Activated T-cell treated with anti-CD3 and anti-CD28 coated beads, Interleukin-2, amount 50 U/mL, for 72 hours (primary cell): Measurements from ENCODE around the gene TEX54. TPM values are rescaled to one million over a fixed set of nuclear protein-coding genes. Genes with fewer than 3 reads are reported as not detected.

Experiments used
- ATAC-seq, 2 donors: fragments of 150-1000 bp; cut with Tn5 transposase; replicated peaks in 1 of 2; 2 replicates each; pipeline ENCODE4 v1.10.0; 2021; ENCODE audit warnings: moderate library complexity in 2 of 2, mild to moderate bottlenecking in 1 of 2
- DNase-seq, 2 donors: peaks; one replicate each; pipeline ENCODE4 v3.0.0; 2021 to 2022; ENCODE audit warnings: mixed read lengths in 1 of 2
- H3K27ac Mint-ChIP-seq: one replicate; pipeline ENCODE4 v1.8.0; 2022; ENCODE audit warnings: mild to moderate bottlenecking, moderate library complexity, mixed read lengths
- H3K27me3 Mint-ChIP-seq: one replicate; pipeline ENCODE4 v1.8.0; 2022; ENCODE audit warnings: low read depth, mixed read lengths
- H3K36me3 Mint-ChIP-seq, 2 donors: one replicate each; pipeline ENCODE4 v1.8.0; 2022; ENCODE audit warnings: mixed read lengths in 2 of 2, mild to moderate bottlenecking in 1 of 2; ENCODE audit not compliant: insufficient read depth in 2 of 2
- H3K4me1 Mint-ChIP-seq: one replicate; pipeline ENCODE4 v1.8.0; 2022; ENCODE audit warnings: low read depth, mixed read lengths
- H3K4me3 Mint-ChIP-seq, 2 donors: one replicate each; pipeline ENCODE4 v1.8.0; 2022; ENCODE audit warnings: mild to moderate bottlenecking in 2 of 2, mixed read lengths in 2 of 2, moderate library complexity in 2 of 2
- H3K9me3 Mint-ChIP-seq, 2 donors: one replicate each; pipeline ENCODE4 v1.8.0; 2022; ENCODE audit warnings: mixed read lengths in 2 of 2
- total RNA-seq, 2 donors: library from RNA; stranded (reverse); gene quantifications; one replicate each; pipeline ENCODE4 v1.2.3, GENCODE V29; 2022

TEX54 gene
- total RNA-seq, 2 donors from 2014 or later = 0.77 to 1.5 TPM

DNA sequence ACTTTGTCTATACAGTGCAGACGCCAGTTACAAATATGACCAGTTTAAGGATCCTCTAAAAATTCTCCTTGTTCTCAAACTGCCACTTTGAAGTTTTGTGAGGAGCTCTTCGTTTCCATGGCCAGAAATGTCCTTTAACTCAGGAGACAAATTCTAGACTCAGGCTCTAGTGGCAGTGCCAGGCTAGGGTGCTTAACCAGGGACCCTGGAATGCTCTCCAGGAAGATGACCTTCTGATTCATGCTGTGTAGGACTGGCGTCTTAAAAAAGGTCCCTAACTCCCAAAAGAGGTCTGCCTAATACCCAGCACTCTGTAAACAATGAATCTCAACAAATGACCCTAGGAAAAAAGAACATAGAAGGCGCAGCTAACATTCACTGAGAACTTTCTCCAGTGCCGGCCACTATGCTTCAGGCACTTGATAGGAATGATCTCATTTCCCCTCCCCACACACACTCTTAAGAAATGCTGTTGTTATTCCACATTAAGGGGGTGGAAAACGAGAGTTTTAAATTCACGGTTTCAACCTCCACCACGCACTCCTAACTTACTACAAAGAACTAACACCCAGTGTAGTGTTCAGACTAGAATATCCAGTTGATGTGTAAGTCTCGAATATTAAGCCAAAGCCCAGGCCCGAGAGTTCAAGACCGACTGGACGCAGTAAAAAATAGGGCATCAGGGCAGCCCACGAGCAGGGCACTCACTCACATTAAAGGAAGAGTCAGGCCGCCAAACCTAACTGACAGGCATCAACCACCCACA is 28.1 kb downstream of the TEX54 start:
- Mint-ChIP-seq H3K27ac (peak overlapping the region; percentile 98), H3K9me3 (no peaks in the 10 kb centered on the region), H3K27me3 (no peaks in the 10 kb centered on the region), H3K4me1 (peaks cover 50% of the 10 kb centered on the region), H3K4me3 (peak overlapping the region; percentile 91 to 95), H3K36me3 (peaks cover 34 to 41% of the 10 kb centered on the region in 2 donors)
- DNase-seq (peak in 1 of 2 donors; percentile 25), ATAC-seq (peak in 1 of 2 donors; percentile 10)

DNA sequence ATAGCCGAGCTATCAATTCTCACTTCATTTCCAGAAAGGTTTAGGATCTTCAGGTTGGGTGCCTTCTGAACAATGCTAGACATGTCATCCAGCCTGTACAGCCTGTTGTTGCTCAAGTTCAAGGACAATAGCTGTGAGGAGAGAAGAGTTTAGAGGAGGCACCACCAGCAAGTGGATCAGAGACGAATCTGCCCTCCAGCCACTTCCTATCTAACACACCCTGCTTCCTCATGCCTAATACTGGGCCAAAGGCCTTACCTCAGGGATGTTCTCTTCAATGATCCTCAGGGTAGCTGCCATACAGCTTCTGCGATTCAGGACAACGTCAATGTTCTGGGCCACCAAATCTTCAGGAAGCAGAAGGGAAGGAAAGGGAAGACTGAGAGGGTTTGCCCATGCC is 31.6 kb downstream of the TEX54 start:
- DNase-seq = no peak
- Mint-ChIP-seq H3K36me3 (peaks cover 48 to 52% of the 10 kb centered on the region in 2 donors), H3K4me1 (peaks cover 43% of the 10 kb centered on the region), H3K27me3 (no peaks in the 10 kb centered on the region), H3K27ac (peak overlapping the region; percentile 73), H3K4me3 (no peak overlapping the region), H3K9me3 (no peaks in the 10 kb centered on the region)
- ATAC-seq = no peak

DNA sequence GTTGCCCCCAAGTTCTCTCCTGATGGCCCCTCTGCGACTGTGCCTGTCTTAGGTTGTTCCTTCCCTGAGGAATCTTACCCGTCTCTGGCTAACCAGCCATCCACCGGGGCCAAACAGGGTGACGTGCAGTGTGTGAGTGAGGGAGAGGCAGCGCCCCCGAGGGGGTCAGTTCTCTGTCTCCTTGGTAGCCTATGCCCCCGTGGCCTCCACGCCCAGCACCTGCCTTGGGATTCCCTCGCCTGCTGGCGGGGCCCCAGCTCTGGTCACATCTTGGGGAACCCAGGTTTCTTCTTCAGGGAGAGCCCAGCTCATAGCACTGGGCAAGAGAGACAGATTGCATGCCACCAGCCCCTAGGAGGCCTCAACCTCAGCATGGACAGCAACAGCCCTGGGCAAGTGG is 33.2 kb downstream of the TEX54 start:
- no peaks in the 10 kb centered on the region for H3K27me3 Mint-ChIP-seq
- no peaks in the 10 kb centered on the region for H3K9me3 Mint-ChIP-seq
- H3K4me1 Mint-ChIP-seq = peaks cover 38% of the 10 kb centered on the region
- peaks cover 44 to 61% of the 10 kb centered on the region in 2 donors for H3K36me3 Mint-ChIP-seq
- ATAC-seq = peak; percentile 5 to 12
- peak overlapping the region; percentile 83 for H3K27ac Mint-ChIP-seq
- no peak overlapping the region for H3K4me3 Mint-ChIP-seq
- DNase-seq = no peak

DNA sequence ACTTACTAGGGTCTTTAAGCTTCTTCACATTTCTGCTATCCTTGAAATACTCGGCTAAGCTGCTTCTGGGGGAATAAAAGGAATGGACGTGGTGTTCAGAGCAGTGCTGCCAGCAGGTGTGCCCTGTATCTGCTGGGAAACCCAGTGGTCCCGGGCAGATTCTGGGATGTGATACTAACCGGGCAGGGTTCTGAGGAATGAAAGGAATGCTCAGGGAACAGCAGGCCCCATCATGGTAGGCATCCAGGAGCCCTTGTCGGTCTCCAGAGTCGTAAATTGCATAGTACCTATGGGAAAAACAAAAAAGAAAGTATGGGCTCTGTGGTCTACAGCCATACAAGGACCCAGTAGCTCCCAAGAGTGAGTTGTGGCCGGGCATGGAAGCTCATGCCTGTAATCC is 36.4 kb downstream of the TEX54 start:
- DNase-seq = no peak
- Mint-ChIP-seq H3K36me3 (peaks cover 28 to 53% of the 10 kb centered on the region in 2 donors), H3K4me3 (no peak overlapping the region), H3K9me3 (no peaks in the 10 kb centered on the region), H3K27ac (peak overlapping the region; percentile 44), H3K4me1 (peaks cover 23% of the 10 kb centered on the region), H3K27me3 (no peaks in the 10 kb centered on the region)
- ATAC-seq = no peak

DNA sequence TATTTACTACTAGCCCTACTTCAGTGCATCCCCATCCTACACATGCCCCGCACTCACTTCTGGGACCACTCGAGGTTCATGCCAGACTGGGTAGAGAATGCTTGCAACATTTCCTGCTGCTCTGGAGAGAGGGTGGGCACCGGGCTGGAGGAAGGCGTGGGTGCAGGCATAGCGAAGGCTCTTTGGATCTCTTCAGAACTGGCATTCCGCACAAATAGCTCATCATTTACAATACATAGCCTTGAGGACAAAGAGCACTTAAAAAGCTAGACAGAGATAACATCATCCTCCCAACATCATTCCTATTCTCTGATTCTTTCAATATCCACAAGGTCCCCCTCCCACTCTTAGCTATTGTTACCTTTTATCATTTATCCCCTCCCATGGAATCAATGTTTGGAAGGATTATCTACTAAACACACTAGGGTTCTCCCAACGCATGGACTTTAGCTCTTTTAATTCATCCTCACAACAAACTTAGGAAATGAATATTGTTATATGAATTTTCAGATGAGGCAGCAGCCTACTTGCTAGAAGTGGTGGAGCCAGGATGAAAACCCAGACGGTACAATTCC is 38.4 kb downstream of the TEX54 start:
- peaks cover 16 to 48% of the 10 kb centered on the region in 2 donors for H3K36me3 Mint-ChIP-seq

DNA sequence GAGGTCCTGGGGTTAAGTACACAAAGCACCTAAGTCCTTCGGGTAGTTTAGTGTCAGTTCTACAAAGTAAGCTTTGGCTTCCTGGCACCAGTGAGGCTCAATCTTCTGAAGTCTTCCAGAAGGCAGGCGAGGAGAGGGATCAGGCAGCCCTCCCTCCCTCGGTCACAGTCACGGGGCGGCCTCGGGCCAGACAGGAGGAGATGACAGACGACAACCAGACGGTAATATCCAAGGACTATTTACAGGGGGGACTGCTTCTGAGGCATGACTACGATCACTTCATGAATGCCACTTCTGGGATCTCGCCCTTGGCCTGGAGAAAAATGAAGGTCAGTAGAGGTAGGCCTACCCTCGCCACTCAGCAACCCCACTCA is 40.5 kb downstream of the TEX54 start:
- DNase-seq (peak in 1 of 2 donors; percentile 41), ATAC-seq (peak; percentile 4 to 5)
- H3K9me3 Mint-ChIP-seq = no peaks in the 10 kb centered on the region
- H3K4me3 Mint-ChIP-seq = peak overlapping the region; percentile 91 to 94
- H3K27ac Mint-ChIP-seq = peak overlapping the region; percentile 92
- no peaks in the 10 kb centered on the region for H3K27me3 Mint-ChIP-seq
- peaks cover 52% of the 10 kb centered on the region for H3K4me1 Mint-ChIP-seq
- H3K36me3 Mint-ChIP-seq = peaks cover 13 to 39% of the 10 kb centered on the region in 2 donors

More for the DNA sequence above, 38.4 kb downstream of the TEX54 start:
- DNase-seq = no peak
- Mint-ChIP-seq H3K27ac (peak overlapping the region; percentile 6), H3K4me3 (no peak overlapping the region), H3K4me1 (peaks cover 33% of the 10 kb centered on the region), H3K27me3 (no peaks in the 10 kb centered on the region), H3K9me3 (no peaks in the 10 kb centered on the region)
- ATAC-seq = no peak

DNA sequence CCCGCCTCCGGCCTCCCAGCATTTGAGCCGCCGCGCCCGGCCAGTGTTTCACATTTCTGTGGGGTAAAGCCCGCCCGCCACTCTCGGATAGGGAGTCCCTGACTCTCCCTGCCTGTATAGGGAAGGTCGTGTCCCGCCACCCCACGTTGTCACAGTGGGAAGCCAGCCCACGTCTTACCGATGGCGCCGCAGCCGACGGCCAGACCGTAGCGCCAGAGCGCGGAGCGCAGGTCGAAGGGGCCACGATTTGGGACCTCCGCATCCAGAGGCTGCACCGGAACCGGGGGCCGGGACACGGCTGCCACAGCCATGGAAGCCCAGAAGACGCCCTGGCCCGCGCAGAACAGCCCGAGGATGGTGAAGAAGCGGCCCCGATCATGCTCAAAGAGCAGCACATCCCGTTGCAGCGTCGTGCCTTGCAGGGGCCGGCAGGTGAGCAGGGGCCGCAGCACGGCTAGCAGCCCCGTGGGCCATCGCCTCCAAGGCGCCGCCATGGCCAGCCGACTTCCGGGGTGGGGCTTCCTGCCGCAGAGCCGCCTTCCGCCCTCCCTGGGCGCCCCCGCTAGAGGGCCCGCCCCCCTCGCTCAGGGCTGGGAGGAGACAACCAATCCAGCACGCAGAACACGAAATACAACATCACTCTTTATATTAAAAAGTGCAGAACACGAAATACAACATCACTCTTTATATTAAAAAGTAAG is 41.0 kb downstream of the TEX54 start, which contains the start of gene TMEM223:
Gene TMEM223, minus strand, starts transcription at position 506 of the 701 bp plus-strand sequence. Its CDS starts 12 bp downstream, at position 494.
- H3K27me3 Mint-ChIP-seq = no peaks in the 10 kb centered on the region
- H3K9me3 Mint-ChIP-seq = no peaks in the 10 kb centered on the region
- peak; percentile 94 for DNase-seq
- peak within 1 kb of the TSS; percentile 92 for H3K27ac Mint-ChIP-seq
- peak within 1 kb of the TSS; percentile 91 to 94 for H3K4me3 Mint-ChIP-seq
- peaks cover 52% of the 10 kb centered on the region for H3K4me1 Mint-ChIP-seq
- ATAC-seq = peak; percentile 69 to 77
- H3K36me3 Mint-ChIP-seq = peaks cover 13 to 35% of the 10 kb centered on the region in 2 donors

DNA sequence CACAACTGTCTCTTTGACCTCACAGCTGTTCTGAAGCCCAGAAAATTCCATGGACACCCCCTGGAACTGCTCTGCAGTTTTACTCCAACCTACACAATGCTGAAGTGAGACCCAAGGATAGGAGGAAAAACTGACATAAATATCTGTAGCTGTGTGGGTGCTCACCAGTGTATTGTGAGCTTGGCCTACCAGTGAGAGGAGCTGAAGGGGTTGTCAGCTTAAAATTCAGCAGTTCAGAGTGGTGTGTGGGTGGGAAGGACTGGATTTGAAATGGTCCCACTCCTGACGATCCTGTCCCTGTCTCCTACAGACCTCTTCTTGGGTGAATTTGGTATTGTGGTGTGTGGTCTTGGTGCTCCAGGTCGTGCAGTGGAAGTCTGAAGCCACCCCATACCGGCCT is 43.1 kb downstream of the TEX54 start:
- peaks cover 6 to 20% of the 10 kb centered on the region in 2 donors for H3K36me3 Mint-ChIP-seq
- peak overlapping the region; percentile 75 for H3K27ac Mint-ChIP-seq
- no peaks in the 10 kb centered on the region for H3K9me3 Mint-ChIP-seq

DNA sequence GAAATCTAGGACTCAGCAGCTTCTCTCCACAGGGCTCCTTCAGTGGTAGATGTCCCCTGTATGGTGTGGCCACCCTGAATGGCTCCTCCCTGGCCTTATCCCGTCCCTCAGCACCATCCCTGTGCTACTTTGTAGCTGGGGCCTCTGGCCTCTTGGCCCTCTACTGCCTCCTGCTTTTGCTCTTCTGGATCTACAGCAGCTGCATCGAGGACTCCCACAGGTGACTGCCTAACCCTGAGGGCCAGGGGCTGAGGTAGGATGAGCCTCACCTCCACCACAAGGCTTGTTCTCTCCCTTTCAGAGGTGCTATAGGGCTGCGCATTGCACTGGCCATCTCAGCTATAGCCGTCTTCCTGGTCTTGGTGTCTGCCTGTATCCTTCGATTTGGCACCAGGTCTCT is 43.6 kb downstream of the TEX54 start:
- no peak for DNase-seq
- peak overlapping the region; percentile 75 for H3K27ac Mint-ChIP-seq
- peaks cover 4 to 14% of the 10 kb centered on the region in 2 donors for H3K36me3 Mint-ChIP-seq
- H3K4me3 Mint-ChIP-seq = peak overlapping the region; percentile 94 to 95
- H3K4me1 Mint-ChIP-seq = peaks cover 62% of the 10 kb centered on the region
- no peaks in the 10 kb centered on the region for H3K27me3 Mint-ChIP-seq
- ATAC-seq = no peak
- no peaks in the 10 kb centered on the region for H3K9me3 Mint-ChIP-seq

More for the DNA sequence above, 43.1 kb downstream of the TEX54 start:
- Mint-ChIP-seq H3K4me1 (peaks cover 62% of the 10 kb centered on the region), H3K4me3 (peak overlapping the region; percentile 94 to 95), H3K27me3 (no peaks in the 10 kb centered on the region)
- no peak for ATAC-seq
- DNase-seq = no peak

DNA sequence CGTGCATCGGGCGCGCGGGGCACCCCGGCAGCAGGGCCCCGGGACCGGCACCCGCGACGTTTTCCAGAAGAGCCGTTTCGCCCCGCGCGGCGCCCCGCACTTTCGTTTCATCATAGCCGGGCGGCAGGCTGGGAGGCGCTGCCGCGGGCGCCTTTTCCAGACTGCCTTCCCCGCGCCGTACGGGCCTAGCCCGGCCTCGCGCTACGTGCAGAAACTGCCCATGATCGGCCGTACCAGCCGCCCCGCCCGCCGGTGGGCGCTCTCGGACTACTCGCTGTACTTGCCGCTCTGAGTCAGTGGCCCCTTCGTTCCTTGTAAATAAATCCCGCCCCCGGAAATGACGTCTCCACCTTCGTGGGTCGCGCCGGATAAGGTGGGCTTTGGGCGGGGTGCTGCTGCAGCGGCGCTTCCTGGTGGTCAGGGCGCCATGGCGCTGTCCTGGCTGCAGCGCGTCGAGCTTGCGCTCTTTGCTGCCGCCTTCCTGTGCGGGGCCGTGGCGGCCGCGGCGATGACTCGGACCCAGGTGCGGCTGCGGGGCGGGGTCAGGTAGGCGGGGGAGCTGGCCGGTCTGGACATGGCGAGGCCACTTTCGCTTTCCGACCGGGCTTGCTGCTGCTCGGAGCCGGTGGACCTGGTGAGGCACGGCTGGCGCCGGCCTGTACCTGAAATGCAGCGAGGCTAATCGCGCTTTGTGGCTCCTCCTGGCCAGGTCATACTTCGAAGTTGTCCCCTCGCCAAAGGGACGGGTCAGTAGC is 45.5 kb downstream of the TEX54 start, which contains the start of gene TMEM179B:
Gene TMEM179B, plus strand, starts transcription at position 398 of the 755 bp plus-strand sequence. Its CDS starts 30 bp downstream, at position 428.
- Mint-ChIP-seq H3K27me3 (no peaks in the 10 kb centered on the region), H3K4me1 (peaks cover 55% of the 10 kb centered on the region), H3K4me3 (peak within 1 kb of the TSS; percentile 94 to 96), H3K27ac (peak within 1 kb of the TSS; percentile 86), H3K36me3 (peaks cover 2 to 16% of the 10 kb centered on the region in 2 donors), H3K9me3 (no peaks in the 10 kb centered on the region)
- ATAC-seq (peak; percentile 73 to 80), DNase-seq (peak; percentile 99)

DNA sequence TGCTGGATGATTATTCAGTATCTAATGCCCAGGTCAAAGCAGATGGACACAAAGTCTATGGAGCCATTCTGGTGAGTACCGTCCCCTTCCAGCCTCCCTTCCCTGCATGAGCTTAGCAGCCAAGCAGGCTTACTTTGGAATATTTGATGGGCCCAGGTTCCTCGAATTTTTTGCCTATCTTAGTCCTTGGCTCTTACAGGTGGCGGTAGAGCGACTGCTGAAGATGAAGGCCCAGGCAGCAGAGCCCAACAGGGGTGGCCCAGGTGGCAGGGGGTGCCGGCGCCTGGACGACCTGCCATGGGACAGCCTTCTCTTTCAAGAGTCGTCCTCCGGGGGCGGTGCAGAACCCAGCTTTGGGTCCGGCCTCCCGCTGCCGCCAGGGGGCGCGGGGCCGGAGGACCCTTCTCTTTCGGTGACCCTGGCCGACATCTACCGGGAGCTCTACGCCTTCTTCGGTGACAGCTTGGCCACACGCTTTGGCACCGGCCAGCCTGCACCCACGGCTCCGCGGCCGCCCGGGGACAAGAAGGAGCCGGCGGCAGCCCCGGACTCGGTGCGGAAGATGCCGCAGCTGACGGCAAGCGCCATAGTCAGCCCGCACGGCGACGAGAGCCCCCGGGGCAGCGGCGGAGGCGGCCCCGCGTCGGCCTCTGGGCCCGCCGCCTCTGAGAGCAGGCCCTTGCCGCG is 46.2 kb downstream of the TEX54 start:
- Mint-ChIP-seq H3K36me3 (peaks cover 2 to 16% of the 10 kb centered on the region in 2 donors), H3K9me3 (no peaks in the 10 kb centered on the region), H3K27ac (peak overlapping the region; percentile 86), H3K27me3 (no peaks in the 10 kb centered on the region), H3K4me3 (peak overlapping the region; percentile 89 to 96), H3K4me1 (peaks cover 50% of the 10 kb centered on the region)
- DNase-seq = peak; percentile 92 to 94
- peak; percentile 71 to 75 for ATAC-seq

DNA sequence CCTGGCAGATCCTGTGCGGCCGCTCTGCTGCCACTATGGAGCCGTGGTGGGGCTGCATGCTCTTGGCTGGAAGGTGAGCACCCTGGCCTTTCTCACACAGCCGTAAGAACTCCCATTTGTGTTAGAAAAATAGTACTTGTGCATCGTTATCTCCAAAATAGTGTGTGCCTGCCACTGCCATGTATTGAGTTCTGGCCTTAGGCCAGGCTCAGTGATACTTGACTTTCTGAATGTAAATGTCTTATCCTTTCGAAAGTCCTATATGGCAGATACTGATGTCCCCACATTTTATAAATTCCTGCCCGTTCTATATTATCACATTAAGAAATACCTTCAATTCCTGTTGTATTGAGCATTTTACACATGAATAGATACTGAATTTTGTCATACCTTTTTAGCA is 49.9 kb downstream of the TEX54 start:
- no peaks in the 10 kb centered on the region for H3K27me3 Mint-ChIP-seq
- H3K27ac Mint-ChIP-seq = no peak overlapping the region
- H3K4me3 Mint-ChIP-seq = no peak overlapping the region
- peaks cover 13% of the 10 kb centered on the region for H3K4me1 Mint-ChIP-seq
- DNase-seq (no peak), ATAC-seq (no peak)
- no peaks in the 10 kb centered on the region for H3K9me3 Mint-ChIP-seq
- H3K36me3 Mint-ChIP-seq = peaks cover 2 to 13% of the 10 kb centered on the region in 2 donors
